GM10248 (cell line): ENCODE data around the gene GAL.

ENCODE experiments used
- CTCF ChIA-PET: fragments of 300-600 bp; sonication (Branson Sonifier 250); formaldehyde crosslinking; extraction: SDS; loops from one replicate; lab custom pipeline; 2021; ENCODE audit warnings: antibody characterized with exemption; lab: Yijun Ruan, JAX
- POLR2A ChIA-PET: fragments of 350-650 bp; sonication (Branson Sonifier 250); formaldehyde crosslinking; extraction: SDS; loops from one replicate; lab custom pipeline; 2020; ENCODE audit warnings: antibody characterized with exemption; lab: Yijun Ruan, JAX
- DNase-seq: peaks from one replicate; pipeline ENCODE4 v3.0.0; 2012; ENCODE audit errors: extremely low spot score
- CTCF ChIP-seq: IDR thresholded peaks from 2 replicates; pipeline ENCODE4 v1.5.1; 2012; ENCODE audit warnings: mild to moderate bottlenecking, low read depth; ENCODE audit errors: extremely low read depth, missing control alignments, control extremely low read depth

GAL gene

DNA sequence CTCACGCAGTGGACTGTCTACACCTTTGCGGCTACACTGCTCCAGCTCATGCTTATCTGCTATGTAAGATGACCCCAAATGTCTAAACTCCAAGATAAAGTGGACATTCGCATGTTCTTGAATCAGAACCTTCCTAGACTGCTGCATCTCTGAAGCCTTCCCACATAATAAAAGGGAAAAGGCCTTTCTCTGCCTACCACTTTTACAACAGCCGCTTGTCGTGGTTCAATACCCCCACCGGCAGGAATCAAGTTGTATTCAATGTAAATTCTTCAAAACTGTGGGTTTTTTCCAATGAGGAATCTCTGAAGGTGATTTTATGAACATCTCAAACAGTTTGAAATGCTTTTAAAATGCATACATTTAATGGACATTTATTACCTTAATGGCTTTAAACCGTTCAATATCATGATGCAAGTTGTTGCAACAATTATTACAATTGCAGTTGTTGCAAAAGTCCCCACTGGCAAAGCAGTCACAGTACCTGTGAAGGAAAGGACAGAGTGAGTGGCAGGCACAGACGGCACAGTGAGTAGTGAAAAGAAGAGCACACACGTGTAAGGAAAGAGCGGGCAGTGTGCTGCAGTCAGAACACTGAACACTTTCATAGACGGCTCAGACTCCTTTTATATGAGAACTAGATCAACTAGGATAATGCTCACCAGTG lies 31.2 kb downstream of the GAL start:
- no peak for DNase-seq
- TF ChIP-seq CTCF: no peak
- POLR2A ChIA-PET: no interaction called here
- CTCF ChIA-PET: interaction anchor here (1.4 kb wide), 1 partner anchor 13 kb away, joined by 3 read pairs; no protein-coding TSS in a partner anchor

DNA sequence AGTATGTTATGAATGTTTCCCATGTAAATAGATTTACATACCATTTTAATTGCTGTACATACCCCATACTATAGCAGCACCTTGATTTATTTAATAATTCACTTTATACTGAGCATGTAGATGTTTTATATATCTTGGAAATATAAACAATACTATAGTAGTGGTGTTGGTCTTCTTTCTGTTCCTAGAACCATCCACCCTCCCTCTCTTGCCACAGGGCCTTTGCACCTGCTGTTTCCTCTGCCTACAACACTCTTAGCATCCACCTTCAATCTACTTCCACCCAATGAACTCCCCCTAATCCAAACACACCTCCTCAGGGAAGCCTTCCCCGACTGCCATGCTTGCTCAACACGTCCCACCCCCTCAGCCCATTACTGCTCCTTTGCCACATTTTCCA lies 36.7 kb downstream of the GAL start:
- no peak for TF ChIP-seq CTCF

GRCh38 chr11:68722143-68722542 lies 37.8 kb downstream of the GAL start:
- ChIA-PET CTCF (no interaction called here), POLR2A (no interaction called here)
- no peak for TF ChIP-seq CTCF
- no peak for DNase-seq

More for the DNA sequence above, 36.7 kb downstream of the GAL start:
- POLR2A ChIA-PET: no interaction called here
- DNase-seq: no peak
- CTCF ChIA-PET: no interaction called here

GRCh38 chr11:68724293-68724692 lies 39.9 kb downstream of the GAL start:
- no peak for TF ChIP-seq CTCF
- POLR2A ChIA-PET: no interaction called here
- CTCF ChIA-PET: no interaction called here
- DNase-seq: no peak

DNA sequence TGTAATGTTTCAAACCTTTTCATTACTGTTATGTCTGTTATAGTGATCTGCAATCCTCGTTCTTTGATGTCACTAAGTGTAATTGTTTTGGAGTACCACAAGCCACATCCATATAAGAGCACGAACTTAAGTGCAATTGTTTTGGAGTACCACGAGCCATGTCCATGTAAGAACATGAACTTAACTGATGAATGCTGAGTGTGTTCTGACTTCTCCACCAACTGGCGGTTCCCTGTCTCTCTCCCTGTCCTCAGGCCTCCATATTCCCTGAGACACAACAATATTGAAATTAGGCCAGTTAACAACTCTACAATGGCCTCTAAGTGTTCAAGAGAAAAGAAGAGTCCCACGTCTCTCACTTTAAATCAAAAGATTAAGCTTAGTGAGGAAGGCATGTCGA lies 43.4 kb downstream of the GAL start:
- no peak for TF ChIP-seq CTCF
- ChIA-PET POLR2A (no interaction called here), CTCF (no interaction called here)
- DNase-seq: no peak

DNA sequence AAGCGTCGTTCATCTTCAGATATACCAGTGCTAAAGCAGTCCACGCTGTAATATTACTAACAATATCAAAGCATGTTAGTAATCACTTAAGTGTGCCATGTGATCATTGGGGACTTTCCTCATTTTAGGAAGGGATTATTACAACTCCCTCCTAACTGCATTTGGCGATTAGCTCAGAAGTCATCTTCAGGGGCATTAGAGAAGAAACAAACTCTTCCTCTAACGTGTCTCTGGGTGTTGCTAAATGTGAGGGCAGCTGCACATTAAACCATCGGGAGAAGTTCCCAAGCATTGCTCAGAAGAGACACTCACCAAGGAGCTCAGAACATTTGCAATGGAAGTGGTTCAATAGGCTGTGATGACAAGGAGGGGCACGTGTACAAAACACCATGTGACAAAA lies 49.8 kb downstream of the GAL start:
- ChIA-PET POLR2A (no interaction called here), CTCF (interaction anchor here (1.2 kb wide), 1 partner anchor 18 kb away, joined by 3 read pairs; no protein-coding TSS in a partner anchor)
- no peak for DNase-seq
- no peak for TF ChIP-seq CTCF
